Tibial nerve (tissue), 4 donors: ENCODE measurements around the gene MOB2.

Experiments used
- CTCF ChIP-seq, 5 experiments: fragments of 200-600 bp in 3 of 5; fragments of 450-650 bp in 2 of 5; sonication (generic) in 3 of 5; IDR thresholded peaks; one replicate each; pipeline ENCODE4 v1.5.1; 2016 to 2019; ENCODE audit warnings: antibody characterized with exemption in 5 of 5, mild to moderate bottlenecking in 3 of 5, moderate library complexity in 2 of 5
- EP300 ChIP-seq, 2 donors: sonication (generic); formaldehyde crosslinking; IDR thresholded peaks; one replicate each; pipeline ENCODE4 v1.6.1; 2017; ENCODE audit warnings: antibody characterized with exemption in 2 of 2, mild to moderate bottlenecking in 1 of 2

DNA sequence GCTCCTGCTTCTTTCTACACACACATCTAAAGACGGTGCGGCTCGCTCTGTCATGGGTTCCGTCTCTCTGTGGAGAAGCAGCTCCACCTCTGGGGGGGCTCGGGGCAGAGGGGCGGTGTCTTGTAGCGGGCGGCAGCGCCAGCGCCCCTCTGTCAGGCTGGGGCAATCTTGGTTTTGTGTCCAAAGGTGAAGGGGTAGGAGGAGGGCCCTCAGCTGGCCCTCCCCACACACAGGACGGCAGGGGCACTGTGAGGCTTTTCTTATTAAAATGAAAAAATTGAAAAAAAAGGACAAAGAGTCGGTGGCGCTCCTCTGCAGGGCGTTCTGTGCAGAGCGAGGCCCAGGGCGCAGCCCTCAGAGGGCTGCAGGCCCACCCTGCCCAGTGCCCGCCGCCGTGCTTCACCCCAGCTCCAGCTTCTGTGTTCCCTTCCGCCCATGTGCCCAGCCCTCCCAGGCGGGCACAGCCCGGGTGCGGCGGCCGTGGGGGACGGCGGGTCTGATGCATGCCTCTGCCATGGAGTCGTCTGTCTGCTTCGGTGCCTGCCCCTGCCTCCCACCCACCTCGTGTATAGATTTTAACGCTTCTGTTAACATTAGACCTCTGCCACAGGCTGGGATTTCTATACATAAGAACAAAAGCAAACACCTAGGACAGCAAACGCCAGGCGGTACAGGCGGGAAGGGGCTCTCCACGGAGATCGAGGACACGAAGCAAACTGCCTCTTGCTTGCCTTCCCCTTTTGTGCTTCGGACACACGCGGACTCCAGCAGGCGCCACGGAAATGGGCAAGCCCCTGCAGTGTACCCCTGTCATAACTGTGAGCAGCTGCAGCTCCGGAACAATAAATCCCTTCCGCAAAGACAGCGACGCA is 24.5 kb downstream of the MOB2 start:
- TF ChIP-seq EP300 (IDR thresholded peaks at IDR 0.05) (no peak), CTCF (IDR thresholded peaks at IDR 0.05) (no peak)
